HL-60 (cell line): ENCODE measurements around the gene IGSF9B.

Experiments used
- DNase-seq, 2 experiments: peaks; one replicate each; pipeline ENCODE4 v3.0.0-alpha.2; 2010 to 2020; ENCODE audit warnings: low read depth in 1 of 2, low spot score in 1 of 2
- H3K27ac ChIP-seq: fragments of 250-450 bp; sonication (Bioruptor Pico); replicated peaks from 2 replicates; pipeline ENCODE4 v1.5.1; 2020; ENCODE audit warnings: mild to moderate bottlenecking, moderate library complexity
- H3K27me3 ChIP-seq: fragments of 250-450 bp; sonication (Bioruptor Pico); 2 replicates; pipeline ENCODE4 v1.5.1; 2021; ENCODE audit warnings: mild to moderate bottlenecking, moderate library complexity; ENCODE audit not compliant: insufficient read depth, poor library complexity, severe bottlenecking
- H3K4me3 ChIP-seq: replicated peaks from 2 replicates; pipeline ENCODE4 v1.5.1; 2011; ENCODE audit warnings: mild to moderate bottlenecking, control low read depth, low read length; ENCODE audit not compliant: insufficient read depth
- GABPA ChIP-seq: IDR thresholded peaks from 2 replicates; pipeline ENCODE4 v1.6.1; 2012; ENCODE audit warnings: low read depth
- POLR2AphosphoS5 ChIP-seq: IDR thresholded peaks from 2 replicates; pipeline ENCODE4 v1.6.1; 2012; ENCODE audit warnings: low read depth
- SPI1 ChIP-seq: IDR thresholded peaks from 2 replicates; pipeline ENCODE4 v1.6.1; 2012; ENCODE audit warnings: low read depth, mild to moderate bottlenecking, borderline replicate concordance
- TF ChIP-seq, protein P1 (sequence below): IDR thresholded peaks from 2 replicates; pipeline ENCODE4 v1.6.1; 2012; ENCODE audit warnings: low read depth; ENCODE audit not compliant: insufficient replicate concordance
- TF ChIP-seq, protein P2 (sequence below): IDR thresholded peaks from one replicate; pipeline ENCODE4 v1.5.1; 2011; ENCODE audit warnings: low read length, control low read depth, inconsistent platforms; ENCODE audit not compliant: insufficient read depth

Gene IGSF9B

DNA sequence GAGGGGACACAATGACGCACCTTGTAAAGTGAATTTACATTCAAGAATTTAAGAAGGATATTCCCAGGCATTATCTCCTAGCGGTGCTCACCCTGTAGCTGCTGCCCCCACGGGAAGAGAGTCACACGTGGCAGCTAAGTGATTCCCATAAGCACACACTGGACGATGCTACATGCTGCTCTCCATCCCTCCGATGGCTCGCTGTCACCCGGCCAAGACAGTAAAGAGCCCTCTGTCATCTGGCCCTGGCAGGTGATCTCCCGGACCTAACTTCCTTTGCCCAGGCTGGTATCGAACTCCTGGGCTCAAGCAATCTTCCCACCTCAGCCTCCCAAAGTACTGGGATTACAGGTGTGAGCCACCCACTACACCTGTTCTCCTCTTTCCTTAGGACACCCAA is 39.9 kb upstream of the IGSF9B start:
- no peak for DNase-seq
- H3K27ac ChIP-seq: no peak overlapping the region

DNA sequence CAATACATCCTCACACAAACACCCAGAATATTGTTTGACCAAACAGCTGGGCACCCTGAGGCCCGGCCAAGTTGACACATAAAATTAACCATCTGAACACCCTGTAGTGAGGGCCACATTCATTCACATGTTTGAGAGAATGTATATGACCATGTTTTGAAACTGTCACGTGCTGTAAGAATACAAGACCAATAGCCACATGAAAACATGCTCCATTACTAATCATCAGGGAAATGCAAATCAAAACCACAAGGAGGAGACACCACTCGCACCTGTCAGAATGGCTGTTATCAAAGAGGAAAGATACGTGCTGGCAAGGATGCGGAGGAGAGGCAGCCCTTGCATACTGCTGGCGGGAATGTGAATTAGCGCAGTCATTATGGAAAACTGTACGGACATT is 38.3 kb upstream of the IGSF9B start:
- TF ChIP-seq, protein P1, sequence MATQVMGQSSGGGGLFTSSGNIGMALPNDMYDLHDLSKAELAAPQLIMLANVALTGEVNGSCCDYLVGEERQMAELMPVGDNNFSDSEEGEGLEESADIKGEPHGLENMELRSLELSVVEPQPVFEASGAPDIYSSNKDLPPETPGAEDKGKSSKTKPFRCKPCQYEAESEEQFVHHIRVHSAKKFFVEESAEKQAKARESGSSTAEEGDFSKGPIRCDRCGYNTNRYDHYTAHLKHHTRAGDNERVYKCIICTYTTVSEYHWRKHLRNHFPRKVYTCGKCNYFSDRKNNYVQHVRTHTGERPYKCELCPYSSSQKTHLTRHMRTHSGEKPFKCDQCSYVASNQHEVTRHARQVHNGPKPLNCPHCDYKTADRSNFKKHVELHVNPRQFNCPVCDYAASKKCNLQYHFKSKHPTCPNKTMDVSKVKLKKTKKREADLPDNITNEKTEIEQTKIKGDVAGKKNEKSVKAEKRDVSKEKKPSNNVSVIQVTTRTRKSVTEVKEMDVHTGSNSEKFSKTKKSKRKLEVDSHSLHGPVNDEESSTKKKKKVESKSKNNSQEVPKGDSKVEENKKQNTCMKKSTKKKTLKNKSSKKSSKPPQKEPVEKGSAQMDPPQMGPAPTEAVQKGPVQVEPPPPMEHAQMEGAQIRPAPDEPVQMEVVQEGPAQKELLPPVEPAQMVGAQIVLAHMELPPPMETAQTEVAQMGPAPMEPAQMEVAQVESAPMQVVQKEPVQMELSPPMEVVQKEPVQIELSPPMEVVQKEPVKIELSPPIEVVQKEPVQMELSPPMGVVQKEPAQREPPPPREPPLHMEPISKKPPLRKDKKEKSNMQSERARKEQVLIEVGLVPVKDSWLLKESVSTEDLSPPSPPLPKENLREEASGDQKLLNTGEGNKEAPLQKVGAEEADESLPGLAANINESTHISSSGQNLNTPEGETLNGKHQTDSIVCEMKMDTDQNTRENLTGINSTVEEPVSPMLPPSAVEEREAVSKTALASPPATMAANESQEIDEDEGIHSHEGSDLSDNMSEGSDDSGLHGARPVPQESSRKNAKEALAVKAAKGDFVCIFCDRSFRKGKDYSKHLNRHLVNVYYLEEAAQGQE: no peak
- TF ChIP-seq POLR2AphosphoS5 (no peak), GABPA (no peak), SPI1 (no peak)
- TF ChIP-seq, protein P2, sequence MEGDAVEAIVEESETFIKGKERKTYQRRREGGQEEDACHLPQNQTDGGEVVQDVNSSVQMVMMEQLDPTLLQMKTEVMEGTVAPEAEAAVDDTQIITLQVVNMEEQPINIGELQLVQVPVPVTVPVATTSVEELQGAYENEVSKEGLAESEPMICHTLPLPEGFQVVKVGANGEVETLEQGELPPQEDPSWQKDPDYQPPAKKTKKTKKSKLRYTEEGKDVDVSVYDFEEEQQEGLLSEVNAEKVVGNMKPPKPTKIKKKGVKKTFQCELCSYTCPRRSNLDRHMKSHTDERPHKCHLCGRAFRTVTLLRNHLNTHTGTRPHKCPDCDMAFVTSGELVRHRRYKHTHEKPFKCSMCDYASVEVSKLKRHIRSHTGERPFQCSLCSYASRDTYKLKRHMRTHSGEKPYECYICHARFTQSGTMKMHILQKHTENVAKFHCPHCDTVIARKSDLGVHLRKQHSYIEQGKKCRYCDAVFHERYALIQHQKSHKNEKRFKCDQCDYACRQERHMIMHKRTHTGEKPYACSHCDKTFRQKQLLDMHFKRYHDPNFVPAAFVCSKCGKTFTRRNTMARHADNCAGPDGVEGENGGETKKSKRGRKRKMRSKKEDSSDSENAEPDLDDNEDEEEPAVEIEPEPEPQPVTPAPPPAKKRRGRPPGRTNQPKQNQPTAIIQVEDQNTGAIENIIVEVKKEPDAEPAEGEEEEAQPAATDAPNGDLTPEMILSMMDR: no peak
- no peak overlapping the region for H3K4me3 ChIP-seq
- H3K27me3 ChIP-seq: no peaks in the 10 kb centered on the region
- no peak overlapping the region for H3K27ac ChIP-seq
- no peak for DNase-seq

More for the DNA sequence above, 39.9 kb upstream of the IGSF9B start:
- Histone ChIP-seq H3K4me3 (no peak overlapping the region), H3K27me3 (no peaks in the 10 kb centered on the region)
- no peak for TF ChIP-seq POLR2AphosphoS5
- no peak for TF ChIP-seq GABPA
- TF ChIP-seq, protein P2: no peak
- no peak for TF ChIP-seq SPI1
- TF ChIP-seq, protein P1: no peak

DNA sequence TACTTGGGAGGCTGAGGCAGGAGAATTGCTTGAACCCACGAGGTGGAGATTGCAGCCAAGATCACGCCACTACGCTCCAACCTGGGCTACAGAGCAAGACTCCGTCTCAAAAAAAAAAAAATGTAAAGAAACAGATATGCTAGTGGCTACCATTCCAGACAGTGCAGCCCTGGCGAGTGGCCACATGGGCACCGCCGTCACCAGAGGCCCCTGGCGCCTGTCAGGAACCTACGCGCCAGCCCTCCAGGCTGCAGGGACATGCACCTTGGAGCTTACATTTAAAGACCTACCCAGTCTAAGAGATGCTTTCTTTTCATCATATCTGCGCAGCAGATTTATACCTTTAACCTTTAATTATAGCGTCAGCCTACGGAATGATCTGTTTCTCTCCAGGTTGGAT is 37.2 kb upstream of the IGSF9B start:
- Histone ChIP-seq H3K27me3 (no peaks in the 10 kb centered on the region), H3K27ac (no peak overlapping the region), H3K4me3 (no peak overlapping the region)
- DNase-seq: no peak
- TF ChIP-seq, protein P1: no peak
- TF ChIP-seq POLR2AphosphoS5 (no peak), GABPA (no peak), SPI1 (no peak)
- TF ChIP-seq, protein P2: no peak
